Pancreas (tissue), 10 donors: ENCODE measurements around the gene GTPBP1. TPM values are rescaled to one million over a fixed set of nuclear protein-coding genes. Genes with fewer than 3 reads are reported as not detected.

Experiments used
- ATAC-seq, 4 donors: fragments of 200-7000 bp; cut with Tn5 transposase; one replicate each; pipeline versions ENCODE4 v1.8.0 to v1.9.1; 2020; ENCODE audit warnings: mild to moderate bottlenecking in 4 of 4, moderate library complexity in 4 of 4
- DNase-seq, 6 donors: peaks; one replicate each; pipeline ENCODE4 v3.0.0-alpha.2; 2020
- FAIRE-seq: peaks from 2 replicates; lab custom pipeline; 2012; peaks lifted over from hg19 to GRCh38; lab: Jason Lieb, UNC
- H3K27ac ChIP-seq, 4 donors: fragments of 200-600 bp; sonication (generic); 1 replicate in 3 of 4; 2 replicates in 1 of 4; pipeline versions ENCODE4 v1.5.0 to v1.8.0; 2020
- H3K27me3 ChIP-seq, 4 donors: fragments of 200-600 bp; one replicate each; pipeline ENCODE4 v1.8.0; 2021
- H3K36me3 ChIP-seq, 3 donors: fragments of 200-600 bp; sonication (generic) in 1 of 3; one replicate each; pipeline versions ENCODE4 v1.5.0 to v1.8.0; 2020 to 2021
- H3K4me1 ChIP-seq, 3 donors: fragments of 200-600 bp; one replicate each; pipeline ENCODE4 v1.8.0; 2021
- H3K4me3 ChIP-seq, 4 donors: fragments of 200-600 bp; sonication (generic) in 2 of 4; one replicate each; pipeline versions ENCODE4 v1.5.0 to v1.8.0; 2020 to 2021
- H3K9me3 ChIP-seq, 4 donors: fragments of 200-600 bp; one replicate each; pipeline ENCODE4 v1.8.0; 2021
- CTCF ChIP-seq, 4 donors: fragments of 200-600 bp; sonication (generic) in 3 of 4; IDR thresholded peaks; one replicate each; pipeline versions ENCODE4 v1.5.0 to v1.8.0; 2021; ENCODE audit warnings: antibody characterized with exemption in 4 of 4
- WGBS, 2 donors: extraction: QIAGEN DNeasy Blood & Tissue Kit; methylation state at CpG; one replicate each; pipeline ENCODE4 v1.1.7; 2013; 5-methylcytosine and 5-hydroxymethylcytosine counted together
- intact Hi-C, 3 donors: fragments of 100-400 bp; cut with DNase I; formaldehyde crosslinking; loops; one replicate each; pipeline versions ENCODE4 v1.11.1 to v1.14.2; 2022
- polyA plus RNA-seq, 2 donors: library from polyadenylated mRNA; stranded (reverse); fragments of 200-250 nt; gene quantifications; one replicate each; pipeline ENCODE4 v1.2.3, GENCODE V29; 2013
- total RNA-seq, 6 donors: library from RNA; stranded (reverse); fragmentation: NEBNext Ultra II Directional in 4 of 6; extraction: Animal tissue kit (Norgen Biotek cat#: 25700) in 4 of 6; gene quantifications; one replicate each; pipeline versions ENCODE4 v1.2.1 to v1.2.4, GENCODE V29; 2021 to 2023
- donor health status: healthy with polysubstance abuse.
- donor health status: DM: no; HTN: no; CAD: no; lungs with moderate emphysema.
- donor health status: DM: no; HTN: no; CAD: no.
- donor health status: control.
- donor health status: control.
- donor health status: Bipolar disorder and iron deficiency.
- donor health status: DM: yes; HTN: yes; CAD: no.
- donor health status: DM: no; HTN: no; CAD: no.
- donor health status: DM: no; HTN: no; CAD: no.
- donor health status: DM: yes; HTN: yes; CAD: no.

Gene GTPBP1
- total and polyA plus RNA-seq, 8 donors: 14.7 to 36.0 (median 28.3) TPM

DNA sequence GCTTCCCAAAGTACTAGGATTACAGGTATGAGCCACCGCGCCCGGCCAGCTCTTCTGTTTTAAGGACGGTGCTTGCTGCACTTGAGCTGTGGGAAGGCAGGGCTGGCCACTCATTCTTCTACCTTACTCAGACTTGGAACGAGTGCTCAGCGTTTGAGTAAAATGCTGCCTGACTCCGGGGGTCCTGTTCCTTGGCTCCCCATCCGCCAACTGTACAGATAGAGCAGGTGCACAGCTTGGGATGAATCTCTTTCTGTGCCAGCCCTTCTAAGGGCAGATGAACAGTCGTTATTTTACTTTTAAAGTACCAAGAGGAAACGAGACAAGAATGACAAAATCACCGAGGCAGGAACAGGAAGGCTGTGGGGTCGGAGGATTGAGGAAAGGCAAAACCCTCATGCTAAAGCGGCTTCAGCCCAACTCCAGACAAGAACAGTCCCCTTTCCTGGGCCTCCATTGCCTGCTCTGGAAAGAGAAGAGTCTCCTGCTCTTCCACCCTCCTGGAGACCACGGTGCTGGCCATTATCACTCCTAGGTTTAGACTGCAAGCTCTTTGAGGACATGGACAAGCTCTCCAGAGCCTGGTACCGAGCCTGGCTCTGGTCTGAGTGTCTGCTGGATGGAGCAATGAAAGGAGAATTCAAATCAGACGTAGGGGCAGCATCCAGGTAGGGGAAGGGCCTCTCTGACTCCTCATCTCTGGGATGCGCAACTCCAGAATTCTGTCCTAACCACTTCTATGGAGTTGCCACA is 51.1 kb downstream of the GTPBP1 start:
- ATAC-seq (no peak), DNase-seq (peak in 2 of 6 donors; percentile 42 to 59), FAIRE-seq (no peak)
- Histone ChIP-seq H3K4me3 (peak overlapping the region; percentile 60 to 83 (median 64)), H3K9me3 (no peaks in the 10 kb centered on the region), H3K27ac (peak overlapping the region; percentile 81 to 99 (median 94)), H3K27me3 (no peaks in the 10 kb centered on the region), H3K4me1 (peaks cover 7 to 24% (median 7%) of the 10 kb centered on the region in 3 donors), H3K36me3 (peaks cover 0 to 10% (median 4%) of the 10 kb centered on the region in 3 donors)
- WGBS, 2 donors: 60 to 62% methylated on average over 17 of the region's 17 CpGs
- intact Hi-C loops: no loop called here
- no peak for TF ChIP-seq CTCF (IDR thresholded peaks at IDR 0.05)

DNA sequence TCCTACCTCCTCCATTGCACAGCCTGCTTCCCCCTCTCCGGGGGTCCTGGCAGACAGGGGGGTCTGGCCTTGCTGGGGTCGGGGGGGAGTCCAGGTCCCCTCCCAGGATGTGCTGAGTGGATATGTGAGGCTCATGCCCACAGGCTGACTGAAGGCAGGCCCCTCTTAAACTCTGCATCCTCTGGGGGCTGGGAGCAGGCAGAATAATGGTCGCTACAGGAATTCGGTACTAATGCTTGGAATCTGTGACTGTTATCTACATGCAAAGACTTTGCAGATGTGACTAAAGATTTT is 51.7 kb downstream of the GTPBP1 start:
- H3K4me3 ChIP-seq: no peak overlapping the region
- FAIRE-seq: no peak

DNA sequence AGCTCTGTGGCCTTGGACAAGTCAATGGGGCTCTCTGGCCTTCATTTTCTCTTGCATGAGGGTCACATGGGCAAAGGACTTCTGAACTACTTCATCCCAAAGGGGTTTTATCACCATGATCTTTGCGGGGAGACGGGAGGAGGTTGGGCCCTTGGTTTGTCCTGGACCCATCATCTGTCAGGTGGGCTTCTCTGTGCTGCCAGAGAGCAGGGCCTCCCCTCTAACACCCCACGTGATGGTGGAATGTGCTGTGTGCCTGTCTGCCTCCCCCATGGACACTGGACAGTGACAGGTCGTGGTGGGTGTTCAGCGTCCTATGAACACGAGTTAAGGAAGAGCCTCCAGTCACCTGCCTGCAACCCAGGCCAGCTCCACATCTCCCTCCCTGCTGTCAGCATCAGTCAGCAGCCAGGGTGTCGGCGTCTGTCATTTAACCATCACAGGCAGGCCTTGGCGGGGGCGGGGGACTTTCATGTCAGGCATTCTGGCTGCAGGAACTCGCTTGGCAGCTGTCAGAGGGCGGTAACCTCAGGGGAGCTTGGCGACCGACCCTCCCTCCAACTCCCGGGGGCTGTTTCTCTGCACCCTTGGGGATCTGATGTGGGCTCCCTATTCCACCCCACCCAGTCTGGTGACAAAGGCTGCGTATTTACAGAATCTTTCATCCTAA is 52.7 kb downstream of the GTPBP1 start:
- Histone ChIP-seq H3K9me3 (no peaks in the 10 kb centered on the region), H3K36me3 (no peaks in the 10 kb centered on the region), H3K27ac (no peak overlapping the region), H3K27me3 (no peaks in the 10 kb centered on the region), H3K4me3 (no peak overlapping the region), H3K4me1 (peaks cover 4 to 16% (median 5%) of the 10 kb centered on the region in 3 donors)
- WGBS, 2 donors: 85 to 86% methylated on average over 16 of the region's 16 CpGs
- ATAC-seq (no peak), FAIRE-seq (no peak), DNase-seq (peak in 1 of 6 donors; percentile 31)
- no peak for TF ChIP-seq CTCF (IDR thresholded peaks at IDR 0.05)
- intact Hi-C loops: no loop called here

More for the DNA sequence above, 51.7 kb downstream of the GTPBP1 start:
- ATAC-seq (no peak), DNase-seq (peak in 1 of 6 donors; percentile 40)
- intact Hi-C loops: no loop called here
- Histone ChIP-seq H3K27ac (no peak overlapping the region), H3K36me3 (peaks cover 0 to 4% (median 0%) of the 10 kb centered on the region in 3 donors), H3K27me3 (no peaks in the 10 kb centered on the region), H3K4me1 (peaks cover 7 to 24% (median 7%) of the 10 kb centered on the region in 3 donors), H3K9me3 (no peaks in the 10 kb centered on the region)
- no peak for TF ChIP-seq CTCF (IDR thresholded peaks at IDR 0.05)
- 82 to 83% methylated on average over 4 of the region's 4 CpGs for WGBS, 2 donors

DNA sequence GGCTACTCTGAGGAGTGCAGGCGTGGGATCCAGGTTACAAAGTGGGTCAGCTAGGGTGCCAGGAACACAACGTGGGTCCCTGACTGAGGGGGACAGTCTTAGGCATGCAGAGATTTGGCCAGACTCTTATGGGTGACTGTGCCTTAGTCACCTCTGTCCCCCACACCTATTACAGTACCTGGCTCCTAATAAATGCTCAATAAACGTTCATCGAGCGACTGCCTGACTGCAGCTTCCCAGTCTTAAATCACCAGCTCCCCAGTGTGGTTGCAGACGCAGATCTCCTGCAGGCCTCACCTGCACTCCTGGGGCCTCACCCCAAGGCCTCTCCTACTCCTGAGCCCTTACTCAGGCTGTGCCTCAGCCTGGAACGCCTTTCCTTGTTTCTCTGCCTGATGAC is 53.3 kb downstream of the GTPBP1 start:
- Histone ChIP-seq H3K4me3 (no peak overlapping the region), H3K9me3 (no peaks in the 10 kb centered on the region), H3K4me1 (peaks cover 0 to 10% (median 0%) of the 10 kb centered on the region in 3 donors), H3K27ac (no peak overlapping the region), H3K36me3 (no peaks in the 10 kb centered on the region), H3K27me3 (no peaks in the 10 kb centered on the region)
- no peak for FAIRE-seq
- no peak for DNase-seq
- intact Hi-C loops: no loop called here
- ATAC-seq: no peak
- WGBS, 2 donors: 82 to 87% methylated on average over 7 of the region's 7 CpGs
- no peak for TF ChIP-seq CTCF (IDR thresholded peaks at IDR 0.05)
